ENCODE data around the gene ZNF224. TPM values are rescaled to one million over a fixed set of nuclear protein-coding genes. Genes with fewer than 3 reads are reported as not detected.

ZNF224 gene
- total RNA-seq, 1 donor from 2014 or later = 32.8 TPM

DNA sequence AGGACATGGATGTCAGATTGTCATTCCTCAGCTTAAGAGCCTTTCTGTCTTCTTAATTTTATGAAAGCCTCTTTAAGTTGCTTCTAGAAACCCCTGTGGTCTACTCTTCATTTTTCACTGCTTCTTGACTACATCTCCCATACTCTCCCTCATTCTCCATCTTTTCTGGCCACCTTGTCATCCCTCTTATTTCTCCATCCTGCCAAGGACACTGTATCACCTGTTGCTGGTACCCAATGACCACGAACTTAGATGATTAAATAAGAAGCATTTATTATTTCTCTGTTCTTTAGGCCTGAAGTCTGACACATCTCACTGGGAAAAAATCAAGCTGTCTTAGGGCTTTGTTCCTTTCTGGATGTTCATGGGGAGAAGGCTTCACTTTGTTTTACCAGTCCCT, 33.1 kb upstream of the ZNF224 start:
- DNase-seq (ENCODE audit: extremely low spot score, unreplicated experiment) = no peak
- Mint-ChIP-seq H3K4me3 (no peak overlapping the region), H3K27me3 (no peaks in the 10 kb centered on the region), H3K36me3 (peaks cover 60% of the 10 kb centered on the region), H3K4me1 (ENCODE audit: unreplicated experiment) (no peaks in the 10 kb centered on the region), H3K27ac (no peak overlapping the region), H3K9me3 (peaks cover 8% of the 10 kb centered on the region)
- TF ChIP-seq, protein P1, sequence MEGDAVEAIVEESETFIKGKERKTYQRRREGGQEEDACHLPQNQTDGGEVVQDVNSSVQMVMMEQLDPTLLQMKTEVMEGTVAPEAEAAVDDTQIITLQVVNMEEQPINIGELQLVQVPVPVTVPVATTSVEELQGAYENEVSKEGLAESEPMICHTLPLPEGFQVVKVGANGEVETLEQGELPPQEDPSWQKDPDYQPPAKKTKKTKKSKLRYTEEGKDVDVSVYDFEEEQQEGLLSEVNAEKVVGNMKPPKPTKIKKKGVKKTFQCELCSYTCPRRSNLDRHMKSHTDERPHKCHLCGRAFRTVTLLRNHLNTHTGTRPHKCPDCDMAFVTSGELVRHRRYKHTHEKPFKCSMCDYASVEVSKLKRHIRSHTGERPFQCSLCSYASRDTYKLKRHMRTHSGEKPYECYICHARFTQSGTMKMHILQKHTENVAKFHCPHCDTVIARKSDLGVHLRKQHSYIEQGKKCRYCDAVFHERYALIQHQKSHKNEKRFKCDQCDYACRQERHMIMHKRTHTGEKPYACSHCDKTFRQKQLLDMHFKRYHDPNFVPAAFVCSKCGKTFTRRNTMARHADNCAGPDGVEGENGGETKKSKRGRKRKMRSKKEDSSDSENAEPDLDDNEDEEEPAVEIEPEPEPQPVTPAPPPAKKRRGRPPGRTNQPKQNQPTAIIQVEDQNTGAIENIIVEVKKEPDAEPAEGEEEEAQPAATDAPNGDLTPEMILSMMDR (conservative IDR thresholded peaks at IDR 0.05) = no peak

DNA sequence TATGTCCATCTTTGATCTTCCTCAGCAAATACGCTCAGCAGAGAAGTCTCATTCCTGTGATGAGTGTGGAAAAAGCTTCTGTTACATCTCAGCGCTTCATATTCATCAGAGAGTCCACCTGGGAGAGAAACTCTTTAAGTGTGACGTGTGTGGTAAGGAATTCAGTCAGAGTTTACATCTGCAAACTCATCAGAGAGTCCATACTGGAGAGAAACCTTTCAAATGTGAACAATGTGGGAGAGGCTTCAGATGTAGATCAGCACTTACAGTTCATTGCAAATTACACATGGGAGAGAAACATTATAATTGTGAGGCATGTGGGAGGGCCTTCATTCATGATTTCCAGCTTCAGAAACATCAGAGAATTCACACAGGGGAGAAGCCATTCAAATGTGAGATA, 27.9 kb upstream of the ZNF224 start:
- no peak for DNase-seq (ENCODE audit: extremely low spot score, unreplicated experiment)
- H3K9me3 Mint-ChIP-seq = peaks cover 38% of the 10 kb centered on the region
- H3K27me3 Mint-ChIP-seq = no peaks in the 10 kb centered on the region
- TF ChIP-seq, protein P1 (conservative IDR thresholded peaks at IDR 0.05) = no peak
- peaks cover 1% of the 10 kb centered on the region for H3K4me1 Mint-ChIP-seq (ENCODE audit: unreplicated experiment)
- no peak overlapping the region for H3K27ac Mint-ChIP-seq
- H3K36me3 Mint-ChIP-seq = peaks cover 67% of the 10 kb centered on the region
- no peak overlapping the region for H3K4me3 Mint-ChIP-seq

DNA sequence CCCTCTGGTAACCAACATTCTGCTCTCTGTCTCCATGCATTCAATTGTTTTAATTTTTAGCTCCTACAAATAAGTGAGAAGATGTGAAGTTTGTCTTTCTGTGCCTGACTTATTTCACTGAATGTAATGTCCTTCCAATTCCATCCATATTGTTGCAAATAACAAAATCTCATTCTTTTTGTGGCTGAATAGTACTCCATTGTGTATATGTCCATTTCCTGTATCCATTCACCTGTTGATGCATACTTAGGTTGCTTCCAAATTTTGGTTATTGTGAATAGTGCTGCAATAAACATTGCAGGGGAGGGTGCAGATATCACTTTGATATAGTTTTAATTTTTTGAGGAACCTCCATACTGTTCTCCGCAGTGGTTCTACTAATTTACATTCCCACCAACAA, 24.7 kb upstream of the ZNF224 start:
- Mint-ChIP-seq H3K27ac (no peak overlapping the region), H3K4me3 (no peak overlapping the region), H3K4me1 (ENCODE audit: unreplicated experiment) (peaks cover 18% of the 10 kb centered on the region), H3K9me3 (peaks cover 42% of the 10 kb centered on the region), H3K27me3 (no peaks in the 10 kb centered on the region), H3K36me3 (peaks cover 53% of the 10 kb centered on the region)
- TF ChIP-seq, protein P1 (conservative IDR thresholded peaks at IDR 0.05) = no peak
- DNase-seq (ENCODE audit: extremely low spot score, unreplicated experiment) = no peak

DNA sequence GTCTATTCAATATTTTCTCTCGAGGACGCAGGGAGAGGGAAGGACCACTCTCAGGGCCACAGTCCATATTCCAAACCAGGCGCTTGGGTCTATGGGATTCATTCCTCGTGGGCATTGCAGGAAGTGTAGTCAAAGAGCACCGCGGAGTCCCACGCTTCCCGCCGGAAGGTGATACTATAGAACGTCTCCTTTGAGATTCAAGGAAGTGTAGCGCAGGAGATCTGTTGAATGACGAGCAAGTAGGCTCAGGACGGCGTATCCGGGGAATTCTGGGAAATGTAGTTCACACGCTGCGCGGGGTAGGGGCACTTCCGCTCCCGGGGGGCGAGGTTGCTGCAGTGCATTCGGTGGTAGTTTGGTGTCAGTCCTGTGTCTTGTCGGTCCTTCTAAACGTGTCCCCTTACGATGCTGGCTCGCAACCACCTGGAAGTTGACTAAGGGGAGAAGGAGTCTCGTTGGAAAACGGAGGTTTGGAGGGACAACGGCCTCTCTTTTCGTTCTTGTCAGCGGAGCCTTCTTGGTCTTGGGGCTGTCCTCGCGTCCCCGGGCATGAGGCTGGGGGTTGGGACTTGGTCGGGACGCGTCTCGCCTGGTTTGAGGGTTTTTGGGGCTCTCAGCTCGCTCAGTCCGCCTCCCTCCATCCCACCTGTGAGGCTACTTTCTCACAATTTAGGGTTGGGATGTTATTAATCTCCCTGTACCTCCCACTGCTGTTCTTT, 22.2 kb upstream of the ZNF224 start, which contains the start of gene ZNF284:
TSS of gene ZNF284 (plus strand) at position 336 of the 719 bp plus-strand sequence. CDS start 4,231 bp downstream, outside the sequence.
- H3K4me1 Mint-ChIP-seq (ENCODE audit: unreplicated experiment) = peaks cover 18% of the 10 kb centered on the region
- H3K27me3 Mint-ChIP-seq = no peaks in the 10 kb centered on the region
- peak within 1 kb of the TSS; percentile 97 for H3K4me3 Mint-ChIP-seq
- TF ChIP-seq, protein P1 (conservative IDR thresholded peaks at IDR 0.05) = no peak
- peaks cover 43% of the 10 kb centered on the region for H3K36me3 Mint-ChIP-seq
- peak; percentile 85 for DNase-seq (ENCODE audit: extremely low spot score, unreplicated experiment)
- H3K9me3 Mint-ChIP-seq = peaks cover 26% of the 10 kb centered on the region
- peak within 1 kb of the TSS; percentile 97 for H3K27ac Mint-ChIP-seq

DNA sequence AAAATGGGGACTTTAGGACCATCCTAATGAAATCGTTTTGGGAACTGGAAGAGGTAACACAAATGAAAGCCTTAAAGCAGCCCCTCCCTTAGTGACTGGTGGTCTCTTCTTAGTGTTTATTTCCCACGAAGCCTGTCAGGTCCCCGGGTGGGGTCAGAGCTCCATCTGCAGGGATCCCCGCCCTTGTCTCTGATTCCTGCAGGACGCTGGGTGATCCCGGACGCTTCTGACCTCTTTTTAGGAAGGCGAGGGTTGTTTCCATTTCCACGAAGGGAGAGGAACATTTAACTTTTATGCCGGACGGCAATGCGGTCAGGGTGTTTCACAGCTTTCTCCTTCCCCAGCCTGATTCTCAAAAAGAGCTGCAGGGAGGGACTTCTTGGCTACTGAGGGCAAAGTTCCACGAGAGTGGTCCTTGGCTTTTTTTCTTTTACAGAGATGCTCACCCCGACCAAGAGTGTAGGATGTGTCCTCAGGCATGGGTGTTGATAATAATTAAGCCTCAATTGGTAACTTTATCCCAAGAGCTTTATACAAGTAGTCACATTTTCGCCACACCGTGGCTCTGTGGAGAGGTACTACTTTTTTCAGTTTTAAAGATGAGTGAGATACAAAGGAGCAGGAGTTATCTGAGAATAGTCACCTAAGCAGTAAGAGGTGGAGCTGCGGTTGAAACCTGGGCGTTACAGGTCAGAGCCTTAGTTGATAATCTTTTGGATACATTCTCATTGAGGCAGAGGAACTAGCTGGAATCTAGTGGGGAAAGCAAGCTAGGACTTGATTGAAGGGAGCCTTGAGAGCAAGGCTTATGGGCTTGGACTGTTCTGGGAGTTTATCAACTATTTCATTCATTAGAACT, 21.4 kb upstream of the ZNF224 start:
- H3K9me3 Mint-ChIP-seq = peaks cover 22% of the 10 kb centered on the region
- DNase-seq (ENCODE audit: extremely low spot score, unreplicated experiment) = no peak
- TF ChIP-seq, protein P1 (conservative IDR thresholded peaks at IDR 0.05) = no peak
- H3K36me3 Mint-ChIP-seq = peaks cover 41% of the 10 kb centered on the region
- H3K4me3 Mint-ChIP-seq = peak overlapping the region; percentile 97
- H3K27me3 Mint-ChIP-seq = no peaks in the 10 kb centered on the region
- peak overlapping the region; percentile 97 for H3K27ac Mint-ChIP-seq
- H3K4me1 Mint-ChIP-seq (ENCODE audit: unreplicated experiment) = peaks cover 18% of the 10 kb centered on the region
